Measurements from ENCODE around the gene BMAL1.

Gene BMAL1

GRCh38 chr11:13271060-13271693, 6.4 kb upstream of the BMAL1 start:
- ATAC-seq: no peak
- TF ChIP-seq CSDC2 (CRISPR knock-in tag; IDR thresholded peaks at IDR 0.05) (no peak), CSRNP3 (CRISPR knock-in tag; IDR thresholded peaks at IDR 0.05) (no peak), ZNF8 (CRISPR knock-in tag; IDR thresholded peaks at IDR 0.05) (no peak), SNAI2 (CRISPR knock-in tag; IDR thresholded peaks at IDR 0.05) (no peak), POU6F1 (CRISPR knock-in tag; IDR thresholded peaks at IDR 0.05; ENCODE audit: borderline replicate concordance, low read depth) (no peak), TOX (CRISPR knock-in tag; IDR thresholded peaks at IDR 0.05; ENCODE audit: borderline replicate concordance) (no peak), ZFP3 (CRISPR knock-in tag; IDR thresholded peaks at IDR 0.05) (no peak), ZC3H10 (CRISPR knock-in tag; IDR thresholded peaks at IDR 0.05) (no peak), ZNF70 (CRISPR knock-in tag; IDR thresholded peaks at IDR 0.05) (no peak), ZNF565 (CRISPR knock-in tag; conservative IDR thresholded peaks at IDR 0.05; ENCODE audit: low read depth) (no peak), OSR1 (CRISPR knock-in tag; IDR thresholded peaks at IDR 0.05) (no peak), PPARA (CRISPR knock-in tag; IDR thresholded peaks at IDR 0.05; ENCODE audit: borderline replicate concordance) (no peak), ESRRG (CRISPR knock-in tag; IDR thresholded peaks at IDR 0.05) (no peak), BACH2 (CRISPR knock-in tag; IDR thresholded peaks at IDR 0.05; ENCODE audit: borderline replicate concordance) (no peak), ISL1 (CRISPR knock-in tag; IDR thresholded peaks at IDR 0.05) (no peak)
- TF ChIP-seq, protein P1, sequence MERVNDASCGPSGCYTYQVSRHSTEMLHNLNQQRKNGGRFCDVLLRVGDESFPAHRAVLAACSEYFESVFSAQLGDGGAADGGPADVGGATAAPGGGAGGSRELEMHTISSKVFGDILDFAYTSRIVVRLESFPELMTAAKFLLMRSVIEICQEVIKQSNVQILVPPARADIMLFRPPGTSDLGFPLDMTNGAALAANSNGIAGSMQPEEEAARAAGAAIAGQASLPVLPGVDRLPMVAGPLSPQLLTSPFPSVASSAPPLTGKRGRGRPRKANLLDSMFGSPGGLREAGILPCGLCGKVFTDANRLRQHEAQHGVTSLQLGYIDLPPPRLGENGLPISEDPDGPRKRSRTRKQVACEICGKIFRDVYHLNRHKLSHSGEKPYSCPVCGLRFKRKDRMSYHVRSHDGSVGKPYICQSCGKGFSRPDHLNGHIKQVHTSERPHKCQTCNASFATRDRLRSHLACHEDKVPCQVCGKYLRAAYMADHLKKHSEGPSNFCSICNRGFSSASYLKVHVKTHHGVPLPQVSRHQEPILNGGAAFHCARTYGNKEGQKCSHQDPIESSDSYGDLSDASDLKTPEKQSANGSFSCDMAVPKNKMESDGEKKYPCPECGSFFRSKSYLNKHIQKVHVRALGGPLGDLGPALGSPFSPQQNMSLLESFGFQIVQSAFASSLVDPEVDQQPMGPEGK (CRISPR knock-in tag; IDR thresholded peaks at IDR 0.05; ENCODE audit: borderline replicate concordance): no peak

- TF ChIP-seq SNAI2 (CRISPR knock-in tag; IDR thresholded peaks at IDR 0.05): no peak
- TF ChIP-seq, protein P1 (CRISPR knock-in tag; IDR thresholded peaks at IDR 0.05; ENCODE audit: borderline replicate concordance): no peak
- TF ChIP-seq BACH2 (CRISPR knock-in tag; IDR thresholded peaks at IDR 0.05; ENCODE audit: borderline replicate concordance): no peak
- no peak for TF ChIP-seq ZNF565 (CRISPR knock-in tag; conservative IDR thresholded peaks at IDR 0.05; ENCODE audit: low read depth)
- TF ChIP-seq ISL1 (CRISPR knock-in tag; IDR thresholded peaks at IDR 0.05): no peak
- TF ChIP-seq OSR1 (CRISPR knock-in tag; IDR thresholded peaks at IDR 0.05): no peak
- TF ChIP-seq ZNF70 (CRISPR knock-in tag; IDR thresholded peaks at IDR 0.05): no peak
- no peak for TF ChIP-seq RARB (CRISPR knock-in tag; IDR thresholded peaks at IDR 0.05)
- TF ChIP-seq GLIS3 (CRISPR knock-in tag; IDR thresholded peaks at IDR 0.05): no peak
- no peak for TF ChIP-seq CSRNP3 (CRISPR knock-in tag; IDR thresholded peaks at IDR 0.05)
- TF ChIP-seq, protein P2, sequence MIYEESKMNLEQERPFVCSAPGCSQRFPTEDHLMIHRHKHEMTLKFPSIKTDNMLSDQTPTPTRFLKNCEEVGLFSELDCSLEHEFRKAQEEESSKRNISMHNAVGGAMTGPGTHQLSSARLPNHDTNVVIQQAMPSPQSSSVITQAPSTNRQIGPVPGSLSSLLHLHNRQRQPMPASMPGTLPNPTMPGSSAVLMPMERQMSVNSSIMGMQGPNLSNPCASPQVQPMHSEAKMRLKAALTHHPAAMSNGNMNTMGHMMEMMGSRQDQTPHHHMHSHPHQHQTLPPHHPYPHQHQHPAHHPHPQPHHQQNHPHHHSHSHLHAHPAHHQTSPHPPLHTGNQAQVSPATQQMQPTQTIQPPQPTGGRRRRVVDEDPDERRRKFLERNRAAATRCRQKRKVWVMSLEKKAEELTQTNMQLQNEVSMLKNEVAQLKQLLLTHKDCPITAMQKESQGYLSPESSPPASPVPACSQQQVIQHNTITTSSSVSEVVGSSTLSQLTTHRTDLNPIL (CRISPR knock-in tag; IDR thresholded peaks at IDR 0.05; ENCODE audit: low read depth): no peak
- TF ChIP-seq ZNF8 (CRISPR knock-in tag; IDR thresholded peaks at IDR 0.05): no peak
- peak; percentile 0; the same call in 1 of the 3 replicates for ATAC-seq
These were observed 1.1 kb upstream of the BMAL1 start for GRCh38 chr11:13276454-13276831.
